K562 (cell line): Measurements from ENCODE around the gene SKIC2. TPM values are rescaled to one million over a fixed set of nuclear protein-coding genes. Genes with fewer than 3 reads are reported as not detected.
A peak's percentile ranks its signal among the peaks of the same experiment; 100 is the strongest.
"Not testable (repeated sequence)": the region's sequence is repeated elsewhere in the genome, so short reads cannot be mapped to it uniquely, and the experiment has no call there.

ENCODE experiments used
- ATAC-seq: fragments of 200-7000 bp; cut with Tn5 transposase; 3 replicates; pipeline ENCODE4 v1.9.1; 2020; ENCODE audit warnings: moderate library complexity
- BruUV-seq: library from RNA; stranded (reverse); fragments of 400-500 nt; replicated peaks from 2 replicates; lab custom pipeline; 2021; lab: Mats Ljungman, UMichigan
- CTCF ChIA-PET: fragments of 300-600 bp; formaldehyde crosslinking; extraction: SDS; loops from one replicate; lab custom pipeline; 2021; ENCODE audit warnings: low intra/inter-chr PET ratio; lab: Yijun Ruan, JAX
- POLR2A ChIA-PET: fragments of 300-600, 350-650 bp; sonication (Branson Sonifier 250); formaldehyde crosslinking; extraction: SDS; loops from one replicate; lab custom pipeline; 2021; ENCODE audit warnings: antibody characterized with exemption, inconsistent platforms; lab: Yijun Ruan, JAX
- DNase-seq, 4 experiments: peaks; one replicate each; pipeline versions ENCODE4 v3.0.0 to v3.0.0-alpha.2; 2011 to 2018; ENCODE audit warnings: low spot score in 3 of 4, mixed read lengths in 3 of 4; ENCODE audit errors: extremely low read depth in 1 of 4
- FAIRE-seq: peaks from 2 replicates; lab custom pipeline; 2011; peaks lifted over from hg19 to GRCh38; lab: Jason Lieb, UNC
- H2AFZ ChIP-seq: 2 replicates; pipeline ENCODE4 v1.6.0; 2011; ENCODE audit warnings: low read depth, low read length, control low read depth, inconsistent platforms
- H3K27ac ChIP-seq: fragments of 200-600 bp; 3 replicates; pipeline ENCODE4 v1.8.0; 2011; ENCODE audit warnings: low read depth, mild to moderate bottlenecking, control low read depth, inconsistent platforms, low read length, moderate library complexity, mixed read lengths; ENCODE audit errors: extremely low read depth
- H3K27me3 ChIP-seq, 2 experiments: fragments of 300-600 bp in 1 of 2; 2 replicates in 1 of 2; 3 replicates in 1 of 2; pipeline versions ENCODE4 v1.6.0 to v1.8.0; 2011; ENCODE audit warnings: inconsistent platforms in 2 of 2, low read length in 2 of 2, mild to moderate bottlenecking in 1 of 2, mixed read lengths in 1 of 2, moderate library complexity in 1 of 2; ENCODE audit not compliant: control insufficient read depth in 2 of 2, insufficient read depth in 2 of 2
- H3K36me3 ChIP-seq: fragments of 300-600 bp; 3 replicates; pipeline ENCODE4 v1.8.0; 2011; ENCODE audit warnings: mild to moderate bottlenecking, low read length, inconsistent platforms; ENCODE audit not compliant: control insufficient read depth, insufficient read depth
- H3K4me1 ChIP-seq, 2 experiments: fragments of 200-600 bp in 1 of 2; replicated peaks in 1 of 2; 2 replicates in 1 of 2; 3 replicates in 1 of 2; pipeline versions ENCODE4 v1.5.1 to v1.8.0; 2011; ENCODE audit warnings: inconsistent platforms in 2 of 2, low read length in 2 of 2, mild to moderate bottlenecking in 1 of 2, mixed read lengths in 1 of 2, moderate library complexity in 1 of 2; ENCODE audit not compliant: control insufficient read depth in 2 of 2, insufficient read depth in 2 of 2
- H3K4me2 ChIP-seq: 2 replicates; pipeline ENCODE4 v1.6.1; 2011; ENCODE audit warnings: low read length, control low read depth, inconsistent platforms, mixed read lengths; ENCODE audit not compliant: insufficient read depth
- H3K4me3 ChIP-seq: fragments of 200-600 bp; sonication (generic), shearing (Covaris generic); 2 replicates; pipeline ENCODE4 v1.5.1; 2016; ENCODE audit warnings: control low read depth, inconsistent platforms
- H3K79me2 ChIP-seq: fragments of 200-600 bp; 3 replicates; pipeline ENCODE4 v1.8.0; 2011; ENCODE audit warnings: low read length, inconsistent platforms; ENCODE audit not compliant: control insufficient read depth, insufficient read depth
- H3K9ac ChIP-seq, 2 experiments: 2 replicates each; pipeline versions ENCODE4 v1.6.0 to v1.6.1; 2011; ENCODE audit warnings: low read depth in 2 of 2, low read length in 2 of 2, control low read depth in 1 of 2, inconsistent platforms in 1 of 2, mild to moderate bottlenecking in 1 of 2, mixed read lengths in 1 of 2; ENCODE audit not compliant: insufficient read depth in 1 of 2
- H3K9me1 ChIP-seq: one replicate; pipeline ENCODE4 v1.6.0; 2011; ENCODE audit warnings: inconsistent platforms, mild to moderate bottlenecking, low read length, moderate library complexity; ENCODE audit not compliant: control insufficient read depth, insufficient read depth
- H3K9me3 ChIP-seq: replicated peaks from 2 replicates; pipeline ENCODE4 v1.5.1; 2011; ENCODE audit warnings: low read depth, low read length, inconsistent platforms; ENCODE audit not compliant: control insufficient read depth, insufficient read depth
- H4K20me1 ChIP-seq: replicated peaks from 2 replicates; pipeline ENCODE4 v1.6.1; 2011; ENCODE audit warnings: low read length, inconsistent platforms, mixed read lengths; ENCODE audit not compliant: control insufficient read depth, insufficient read depth
- WGBS: fragments of 100-300 bp; shearing (Covaris generic); methylation state at CpG from one replicate; pipeline ENCODE4 v1.1.6; 2016; ENCODE audit warnings: low coverage, mixed read lengths; ENCODE audit not compliant: insufficient coverage; ENCODE audit errors: missing lambda C conversion rate; 5-methylcytosine and 5-hydroxymethylcytosine counted together
- in situ Hi-C: fragments of 300-500 bp; cut with MboI; formaldehyde crosslinking; loops from 4 replicates; pipeline ENCODE4 v1.15.0; 2018; ENCODE audit warnings: inconsistent platforms, mixed read lengths
- intact Hi-C: fragments of 100-400 bp; cut with micrococcal nuclease; formaldehyde crosslinking; loops from 2 replicates; pipeline ENCODE4 v1.14.2; 2022
- polyA plus RNA-seq, 8 experiments: library from polyadenylated mRNA; depleted of rRNA in 4 of 8; stranded (reverse) in 5 of 8; unstranded in 3 of 8; fragments of >200 nt; fragmentation: Nextera tagmentation in 2 of 8; fragmentation: Illumina TruSeq in 1 of 8; extraction: Ambion mirVana in 2 of 8; extraction: Trizol in 1 of 8; gene quantifications; 2 replicates each; pipeline versions ENCODE4 v1.2.1 to v1.2.3, GENCODE V29; 2011 to 2014; ENCODE audit warnings: inconsistent platforms in 1 of 8, missing spikeins in 1 of 8
- total RNA-seq, 7 experiments: library from RNA; depleted of rRNA in 6 of 7; stranded (reverse); fragments of >200 nt in 6 of 7; fragmentation: Illumina TruSeq in 2 of 7; extraction: Trizol in 2 of 7; gene quantifications; 2 replicates each; pipeline versions ENCODE4 v1.2.1 to v1.2.3, GENCODE V29; 2011 to 2021; ENCODE audit warnings: low replicate concordance in 1 of 7

SKIC2 gene
- total and polyA plus RNA-seq, 9 of the 15 experiments (the other 6 are each of a cell fraction or from before 2014, with no cell fraction given), result 3.3 to 94.6 (median 38.8) TPM

DNA sequence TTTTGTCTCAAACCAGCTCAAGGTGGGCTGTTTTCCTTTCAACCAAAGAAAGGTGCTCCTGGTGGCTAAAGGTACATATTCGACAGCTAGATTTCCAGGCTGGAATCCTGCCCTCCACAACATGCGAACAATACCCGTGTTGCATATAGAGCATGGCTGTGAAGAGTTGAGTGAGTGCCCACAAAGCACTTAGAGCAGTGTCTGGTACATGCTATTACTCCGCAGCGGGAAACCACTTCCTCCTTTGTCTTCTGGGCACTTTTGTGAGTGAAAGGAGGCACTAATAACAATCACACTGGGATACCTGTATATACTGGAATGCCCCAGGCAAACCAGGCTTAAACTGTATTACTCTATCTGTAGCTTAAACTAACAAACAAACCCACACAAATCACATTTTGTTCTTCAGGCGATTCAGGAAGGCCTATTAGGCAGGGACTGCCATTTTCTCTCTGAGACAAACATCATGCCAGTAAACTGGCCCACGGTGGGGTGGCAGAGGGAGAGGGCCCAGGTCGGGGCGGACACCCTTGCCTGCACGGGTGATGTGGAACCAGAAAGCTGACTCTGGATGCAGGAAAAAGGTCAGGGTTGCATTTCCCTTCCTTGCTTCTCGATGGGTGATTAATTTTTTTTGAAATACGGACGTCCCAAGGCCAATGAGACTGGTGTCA lies 46.0 kb downstream of the SKIC2 start:
- POLR2A ChIA-PET, H3K9me3 ChIP-seq, H3K4me3 ChIP-seq, H3K9me1 ChIP-seq, H2AFZ ChIP-seq, H4K20me1 ChIP-seq, H3K4me1 ChIP-seq, H3K27ac ChIP-seq, DNase-seq, CTCF ChIA-PET, BruUV-seq, H3K79me2 ChIP-seq, ATAC-seq, H3K27me3 ChIP-seq, H3K4me2 ChIP-seq, H3K9ac ChIP-seq, intact Hi-C loops, H3K36me3 ChIP-seq: not testable (repeated sequence)
- WGBS, result 50% methylated on average over 1 of the region's 13 CpGs
- in situ Hi-C loops, result loop anchor here (5.0 kb wide), 1 partner anchor 37 kb away; no protein-coding TSS in a partner anchor
- FAIRE-seq, result peak; percentile 71

DNA sequence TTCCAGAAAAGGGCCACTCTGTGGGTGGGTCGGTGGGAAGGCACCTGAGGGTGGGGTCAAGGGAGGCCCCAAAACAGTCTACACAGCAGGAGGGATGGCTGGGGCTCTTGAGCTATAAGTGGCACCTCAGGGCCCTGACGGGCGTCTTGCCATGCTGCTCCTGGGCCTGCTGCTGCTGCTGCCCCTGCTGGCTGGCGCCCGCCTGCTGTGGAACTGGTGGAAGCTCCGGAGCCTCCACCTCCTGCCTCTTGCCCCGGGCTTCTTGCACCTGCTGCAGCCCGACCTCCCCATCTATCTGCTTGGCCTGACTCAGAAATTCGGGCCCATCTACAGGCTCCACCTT lies 46.5 kb downstream of the SKIC2 start:
- ATAC-seq, intact Hi-C loops: not testable (repeated sequence)
- in situ Hi-C loops, result loop anchor here (5.0 kb wide), 1 partner anchor 37 kb away; no protein-coding TSS in a partner anchor

DNA sequence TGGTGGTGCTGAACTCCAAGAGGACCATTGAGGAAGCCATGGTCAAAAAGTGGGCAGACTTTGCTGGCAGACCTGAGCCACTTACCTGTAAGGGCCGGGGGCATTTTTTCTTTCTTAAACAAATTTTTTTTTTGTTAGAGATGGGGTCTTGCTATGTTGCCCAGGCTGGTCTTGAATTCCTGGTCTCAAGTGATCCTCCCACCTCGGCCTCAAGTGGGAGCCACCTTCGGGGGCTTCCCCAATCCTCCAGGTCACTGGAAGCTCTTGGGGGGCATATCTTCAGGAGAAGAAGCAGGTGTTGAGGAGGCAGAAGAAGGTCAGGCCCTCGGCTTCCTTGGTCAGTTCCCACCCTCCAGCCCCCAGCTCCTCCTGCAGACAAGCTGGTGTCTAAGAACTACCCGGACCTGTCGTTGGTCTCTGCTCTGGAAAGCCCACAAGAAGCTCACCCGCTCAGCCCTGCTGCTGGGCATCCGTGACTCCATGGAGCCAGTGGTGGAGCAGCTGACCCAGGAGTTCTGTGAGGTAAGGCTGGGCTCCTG lies 47.1 kb downstream of the SKIC2 start:
- H3K9me3 ChIP-seq, H3K9ac ChIP-seq, ATAC-seq, POLR2A ChIA-PET, H3K27me3 ChIP-seq, H3K9me1 ChIP-seq, intact Hi-C loops, FAIRE-seq, H2AFZ ChIP-seq, DNase-seq, H3K4me3 ChIP-seq, BruUV-seq, H3K27ac ChIP-seq, H3K79me2 ChIP-seq, H4K20me1 ChIP-seq, H3K36me3 ChIP-seq, H3K4me2 ChIP-seq, H3K4me1 ChIP-seq, CTCF ChIA-PET: not testable (repeated sequence)
- WGBS, result no CpG with 5 or more reads among the region's 8 CpGs
- in situ Hi-C loops, result loop anchor here (5.0 kb wide), 1 partner anchor 36 kb away; no protein-coding TSS in a partner anchor

More for the DNA sequence above, 46.5 kb downstream of the SKIC2 start:
- H4K20me1 ChIP-seq, H3K27ac ChIP-seq, H3K27me3 ChIP-seq, H3K9me3 ChIP-seq, POLR2A ChIA-PET, H3K9me1 ChIP-seq, CTCF ChIA-PET, H3K4me1 ChIP-seq, H3K4me2 ChIP-seq, H3K79me2 ChIP-seq, H3K9ac ChIP-seq, FAIRE-seq, H3K4me3 ChIP-seq, H3K36me3 ChIP-seq, BruUV-seq, DNase-seq, H2AFZ ChIP-seq: not testable (repeated sequence)
- no CpG with 5 or more reads among the region's 9 CpGs for WGBS
